ENCODE measurements around the gene GLB1L3. TPM values are rescaled to one million over a fixed set of nuclear protein-coding genes. Genes with fewer than 3 reads are reported as not detected.

GLB1L3 gene
- total and polyA plus RNA-seq, 2 of the 4 experiments (the other 2 are of a cell fraction) = not detected

DNA sequence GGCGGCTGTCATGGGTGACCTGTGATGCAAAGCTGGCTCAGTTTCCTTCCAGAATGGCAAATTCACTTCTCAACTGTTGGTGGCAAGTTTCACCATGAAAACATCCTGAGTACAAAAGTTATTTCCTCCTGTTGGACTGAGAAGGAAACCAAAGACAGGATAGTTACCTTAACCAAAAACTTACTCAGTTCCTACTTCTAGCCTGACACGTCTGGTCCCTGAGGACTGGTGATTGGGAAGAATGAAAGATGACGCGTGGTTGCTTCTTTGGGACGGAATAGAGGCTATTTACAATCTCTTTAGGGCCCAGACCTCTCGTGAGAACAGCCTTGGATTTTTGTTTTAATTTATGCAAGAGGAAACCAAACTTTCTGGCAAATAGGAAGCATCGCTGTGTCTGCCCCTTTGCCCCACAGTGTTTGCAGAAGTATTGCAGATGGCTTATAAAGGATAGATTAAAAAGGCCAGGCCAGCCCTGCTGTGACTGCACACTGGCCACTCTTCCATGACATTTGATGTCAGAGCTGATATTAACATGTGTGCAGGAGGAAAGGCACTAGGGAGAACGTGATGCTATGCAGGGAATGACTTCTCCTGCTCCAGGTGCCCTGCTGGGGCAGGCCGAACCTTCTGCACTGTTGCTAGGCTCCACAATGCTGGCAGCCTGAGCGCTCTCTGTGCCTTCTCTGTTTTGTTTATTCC, 44.1 kb upstream of the GLB1L3 start:
- no peak for TF ChIP-seq CEBPB (IDR thresholded peaks at IDR 0.05; ENCODE audit: low read depth, low read length)
- TF ChIP-seq MAZ (IDR thresholded peaks at IDR 0.05; ENCODE audit: borderline replicate concordance, low read depth, low read length) = no peak
- TF ChIP-seq MXI1 (IDR thresholded peaks at IDR 0.05; ENCODE audit: borderline replicate concordance, low read depth, low read length) = no peak
- TF ChIP-seq, protein P1, sequence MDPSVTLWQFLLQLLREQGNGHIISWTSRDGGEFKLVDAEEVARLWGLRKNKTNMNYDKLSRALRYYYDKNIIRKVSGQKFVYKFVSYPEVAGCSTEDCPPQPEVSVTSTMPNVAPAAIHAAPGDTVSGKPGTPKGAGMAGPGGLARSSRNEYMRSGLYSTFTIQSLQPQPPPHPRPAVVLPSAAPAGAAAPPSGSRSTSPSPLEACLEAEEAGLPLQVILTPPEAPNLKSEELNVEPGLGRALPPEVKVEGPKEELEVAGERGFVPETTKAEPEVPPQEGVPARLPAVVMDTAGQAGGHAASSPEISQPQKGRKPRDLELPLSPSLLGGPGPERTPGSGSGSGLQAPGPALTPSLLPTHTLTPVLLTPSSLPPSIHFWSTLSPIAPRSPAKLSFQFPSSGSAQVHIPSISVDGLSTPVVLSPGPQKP (IDR thresholded peaks at IDR 0.05; ENCODE audit: borderline replicate concordance, low read depth, low read length) = no peak
- TF ChIP-seq CHD1 (IDR thresholded peaks at IDR 0.05; ENCODE audit: low read depth, low read length) = no peak
- no peak for TF ChIP-seq RCOR1 (IDR thresholded peaks at IDR 0.05; ENCODE audit: insufficient replicate concordance, low read length)
- no peak for TF ChIP-seq BHLHE40 (IDR thresholded peaks at IDR 0.05; ENCODE audit: low read depth, low read length)
- TF ChIP-seq, protein P2, sequence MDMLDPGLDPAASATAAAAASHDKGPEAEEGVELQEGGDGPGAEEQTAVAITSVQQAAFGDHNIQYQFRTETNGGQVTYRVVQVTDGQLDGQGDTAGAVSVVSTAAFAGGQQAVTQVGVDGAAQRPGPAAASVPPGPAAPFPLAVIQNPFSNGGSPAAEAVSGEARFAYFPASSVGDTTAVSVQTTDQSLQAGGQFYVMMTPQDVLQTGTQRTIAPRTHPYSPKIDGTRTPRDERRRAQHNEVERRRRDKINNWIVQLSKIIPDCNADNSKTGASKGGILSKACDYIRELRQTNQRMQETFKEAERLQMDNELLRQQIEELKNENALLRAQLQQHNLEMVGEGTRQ (IDR thresholded peaks at IDR 0.05; ENCODE audit: low read depth, low read length) = no peak
- no peak for TF ChIP-seq MAFK (IDR thresholded peaks at IDR 0.05; ENCODE audit: low read depth, low read length)
- no peak for TF ChIP-seq NFE2L2 (IDR thresholded peaks at IDR 0.05; ENCODE audit: low read depth, low read length)
- in situ Hi-C loops (cut with MboI; ENCODE audit: low sequenced_read_pairs) (no loop called here), intact Hi-C loops (cut with micrococcal nuclease) (no loop called here), dilution Hi-C loops (cut with HindIII; ENCODE audit: low sequenced_read_pairs, unreplicated experiment) (no loop called here)
- no peak overlapping the region; the same call in 1 of the 2 replicates for H3K23ac ChIP-seq (ENCODE audit: low read depth, low read length)
- H3K14ac ChIP-seq (replicated peaks; ENCODE audit: low read depth, low read length) = no peak overlapping the region
- no peak overlapping the region for H3K18ac ChIP-seq (ENCODE audit: low read depth, low read length)
- no peak overlapping the region for H3K4me2 ChIP-seq (ENCODE audit: low read depth, low read length)
- H3K4me1 ChIP-seq (ENCODE audit: control insufficient read depth, insufficient read depth, low read length) = no peaks in the 10 kb centered on the region
- no peak overlapping the region for H4K8ac ChIP-seq (ENCODE audit: low read depth in 2 of 2, low read length in 2 of 2)
- DNase-seq (no peak), ATAC-seq (ENCODE audit: low read depth) (no peak)
- no peak overlapping the region for H2BK20ac ChIP-seq (ENCODE audit: low read depth, low read length)
- no peak overlapping the region for H2AK5ac ChIP-seq (ENCODE audit: low read depth, low read length)
- POLR2A ChIA-PET (ENCODE audit: unreplicated experiment) = no interaction called here
- no peak overlapping the region for H3K27ac ChIP-seq (ENCODE audit: insufficient read depth, low read length)
- H3K4ac ChIP-seq (ENCODE audit: low read depth, low read length) = no peak overlapping the region
- WGBS, 2 experiments (ENCODE audit: extremely low coverage in 2 of 2, insufficient read length in 1 of 2) = no CpG with 5 or more reads among the region's 10 CpGs
- no peak overlapping the region for H2AK9ac ChIP-seq (replicated peaks; ENCODE audit: low read depth, low read length, poor library complexity)
- peaks cover 28% of the 10 kb centered on the region for H4K20me1 ChIP-seq (ENCODE audit: insufficient read depth, low read length)
- peaks cover 27 to 62% of the 10 kb centered on the region in 2 experiments for H3K79me1 ChIP-seq (ENCODE audit: low read depth in 1 of 2, low read length in 2 of 2)
- CTCF ChIA-PET = no interaction called here
- H3K56ac ChIP-seq (ENCODE audit: extremely low read depth, insufficient read depth, low read length) = no peak overlapping the region
- H2BK5ac ChIP-seq (ENCODE audit: low read depth, low read length, poor library complexity, severe bottlenecking) = no peak overlapping the region
- H2BK120ac ChIP-seq (ENCODE audit: low read depth, low read length) = no peak overlapping the region
- no peak overlapping the region for H3K4me3 ChIP-seq (ENCODE audit: insufficient read depth, low read depth, low read length)
- H4K5ac ChIP-seq (ENCODE audit: low read depth, low read length) = no peak overlapping the region
- peaks cover 5% of the 10 kb centered on the region for H3K36me3 ChIP-seq (ENCODE audit: control insufficient read depth, insufficient read depth, low read length)
- no peak overlapping the region for H2AFZ ChIP-seq (replicated peaks; ENCODE audit: low read length, poor library complexity)
- no peak overlapping the region for H2BK15ac ChIP-seq (ENCODE audit: low read depth, low read length)
- no peaks in the 10 kb centered on the region for H3K27me3 ChIP-seq (ENCODE audit: control insufficient read depth, insufficient read depth, low read length)
- H4K91ac ChIP-seq (ENCODE audit: insufficient read depth, low read depth, low read length) = no peak overlapping the region
- H3K9me3 ChIP-seq (ENCODE audit: control insufficient read depth, insufficient read depth, low read length) = no peaks in the 10 kb centered on the region
- no peak overlapping the region for H3K9ac ChIP-seq (ENCODE audit: low read depth, low read length)
- BruUV-seq (replicated peaks) = no TSS peak
- H3K9me1 ChIP-seq (ENCODE audit: insufficient read depth, low read length) = peaks cover 14% of the 10 kb centered on the region

Measured in IMR-90 (cell line).